HG02623 (cell line): Measurements from ENCODE around the gene MOB4.
A peak's percentile ranks its signal among the peaks of the same experiment; 100 is the strongest.
"Not testable (repeated sequence)": the region's sequence is repeated elsewhere in the genome, so short reads cannot be mapped to it uniquely, and the experiment has no call there.

Experiments used
- ATAC-seq: cut with Tn5 transposase; IDR thresholded peaks from one replicate; pipeline ENCODE4 v1.9.1; 2021; ENCODE audit warnings: moderate library complexity; ENCODE audit not compliant: unreplicated experiment

Gene MOB4

GRCh38 chr2:197515739-197516392 lies at the start of gene MOB4:
MOB4 (plus strand) TSS chr2:197516066; CDS start chr2:197516087, 21 bp downstream.
- peak; percentile 92 for ATAC-seq

- ATAC-seq: no peak
Observed at GRCh38 chr2:197472166-197472565, 43.7 kb upstream of the MOB4 start.

GRCh38 chr2:197477797-197478196 lies 38.1 kb upstream of the MOB4 start:
- no peak for ATAC-seq

GRCh38 chr2:197480165-197481036 lies 35.5 kb upstream of the MOB4 start:
- no peak for ATAC-seq

GRCh38 chr2:197484248-197484647 lies 31.6 kb upstream of the MOB4 start:
- ATAC-seq: not testable (repeated sequence)

- no peak for ATAC-seq
Observed at GRCh38 chr2:197486175-197486574, 29.7 kb upstream of the MOB4 start.

GRCh38 chr2:197487385-197487784 lies 28.5 kb upstream of the MOB4 start:
- ATAC-seq: no peak

GRCh38 chr2:197495433-197496134 lies 20.3 kb upstream of the MOB4 start:
- no peak for ATAC-seq

- no peak for ATAC-seq
Observed at GRCh38 chr2:197496695-197497094, 19.2 kb upstream of the MOB4 start.

- ATAC-seq: no peak
Observed at GRCh38 chr2:197497326-197497725, 18.5 kb upstream of the MOB4 start.

- no peak for ATAC-seq
Observed at GRCh38 chr2:197498235-197498936, 17.5 kb upstream of the MOB4 start.

- ATAC-seq: peak; percentile 11
Observed at GRCh38 chr2:197498937-197499593, 16.8 kb upstream of the MOB4 start.

- peak; percentile 75 for ATAC-seq
Observed at GRCh38 chr2:197499594-197500502, 16.0 kb upstream of the MOB4 start, which contains the start of the genes HSPD1 and HSPE1. HSPD1 (minus strand) TSS chr2:197499840; CDS start chr2:197498848, 992 bp downstream. HSPE1 (plus strand) TSS chr2:197500379; CDS start chr2:197500437, 58 bp downstream.

GRCh38 chr2:197500503-197501131 lies 15.2 kb upstream of the MOB4 start:
- peak; percentile 3 for ATAC-seq

- no peak for ATAC-seq
Observed at GRCh38 chr2:197502201-197502600, 13.7 kb upstream of the MOB4 start.

- no peak for ATAC-seq
Observed at GRCh38 chr2:197502685-197503084, 13.2 kb upstream of the MOB4 start.

GRCh38 chr2:197504000-197504399 lies 11.9 kb upstream of the MOB4 start:
- ATAC-seq: no peak

GRCh38 chr2:197504512-197504911 lies 11.4 kb upstream of the MOB4 start:
- ATAC-seq: no peak

GRCh38 chr2:197506658-197507057 lies 9.2 kb upstream of the MOB4 start:
- no peak for ATAC-seq
